DMS153 (cell line): ENCODE measurements around the gene TEKT1.
"Not testable (repeated sequence)": the region's sequence is repeated elsewhere in the genome, so short reads cannot be mapped to it uniquely, and the experiment has no call there.

ENCODE experiments used
- DNase-seq: peaks from one replicate; lab custom pipeline; 2025; lab: John Stamatoyannopoulos, UW

The TEKT1 gene

GRCh38 chr17:6815775-6816174, 15.8 kb downstream of the TEKT1 start:
- DNase-seq, result no peak

GRCh38 chr17:6812295-6812694, 19.2 kb downstream of the TEKT1 start:
- no peak for DNase-seq

GRCh38 chr17:6811510-6811909, 20.0 kb downstream of the TEKT1 start:
- no peak for DNase-seq

DNA sequence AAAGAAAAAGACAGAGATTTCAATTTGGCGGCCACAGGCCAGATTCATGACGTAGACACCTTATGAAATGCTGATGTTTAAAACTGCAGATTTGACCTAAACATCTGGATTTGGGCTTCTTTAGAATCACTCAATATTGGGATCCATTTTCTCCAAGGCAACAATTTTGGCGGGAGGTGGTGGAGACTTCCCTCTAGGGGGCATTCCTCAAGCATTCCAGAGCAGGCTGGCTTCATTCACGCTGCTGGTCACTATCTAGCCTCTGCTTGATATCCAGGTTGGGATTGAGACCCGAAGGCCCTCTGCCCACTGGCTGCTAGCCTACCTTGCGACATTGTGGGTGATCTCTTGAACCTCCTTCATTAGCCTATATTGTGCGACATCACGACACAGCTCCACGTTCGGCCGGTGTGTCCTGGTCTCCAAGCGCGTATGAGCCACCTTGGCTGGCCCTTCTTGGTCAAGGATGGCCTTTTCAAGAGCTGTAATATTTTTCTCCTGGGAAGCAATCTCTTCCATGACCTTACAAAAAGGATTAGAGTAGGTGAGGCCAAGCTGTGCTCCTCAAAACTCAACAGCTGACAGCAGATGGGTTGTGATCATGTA, 31.0 kb downstream of the TEKT1 start:
- no peak for DNase-seq

DNA sequence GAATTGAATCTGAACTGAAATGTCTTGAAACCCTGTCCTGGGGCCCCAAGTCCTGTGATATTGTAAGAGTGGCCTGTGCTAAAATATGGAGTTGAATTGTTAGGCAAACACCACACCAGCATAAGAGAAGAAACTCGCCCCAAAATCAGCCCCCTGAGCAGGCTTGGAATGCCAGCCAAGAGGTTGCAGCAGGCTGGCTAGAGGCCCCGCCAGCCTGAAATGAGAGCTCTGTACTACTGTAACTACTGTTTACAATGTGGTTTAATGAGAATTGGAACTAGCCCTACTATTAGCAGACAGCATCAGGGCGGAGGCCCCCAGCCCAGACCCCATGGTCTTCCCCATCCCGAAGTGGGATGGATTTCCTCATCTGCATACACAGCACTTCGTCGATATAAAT, 31.8 kb downstream of the TEKT1 start:
- DNase-seq, result no peak

GRCh38 chr17:6797718-6798351, 33.7 kb downstream of the TEKT1 start:
- no peak for DNase-seq

- DNase-seq, result no peak
Observed at GRCh38 chr17:6796887-6797490, 34.5 kb downstream of the TEKT1 start.

DNA sequence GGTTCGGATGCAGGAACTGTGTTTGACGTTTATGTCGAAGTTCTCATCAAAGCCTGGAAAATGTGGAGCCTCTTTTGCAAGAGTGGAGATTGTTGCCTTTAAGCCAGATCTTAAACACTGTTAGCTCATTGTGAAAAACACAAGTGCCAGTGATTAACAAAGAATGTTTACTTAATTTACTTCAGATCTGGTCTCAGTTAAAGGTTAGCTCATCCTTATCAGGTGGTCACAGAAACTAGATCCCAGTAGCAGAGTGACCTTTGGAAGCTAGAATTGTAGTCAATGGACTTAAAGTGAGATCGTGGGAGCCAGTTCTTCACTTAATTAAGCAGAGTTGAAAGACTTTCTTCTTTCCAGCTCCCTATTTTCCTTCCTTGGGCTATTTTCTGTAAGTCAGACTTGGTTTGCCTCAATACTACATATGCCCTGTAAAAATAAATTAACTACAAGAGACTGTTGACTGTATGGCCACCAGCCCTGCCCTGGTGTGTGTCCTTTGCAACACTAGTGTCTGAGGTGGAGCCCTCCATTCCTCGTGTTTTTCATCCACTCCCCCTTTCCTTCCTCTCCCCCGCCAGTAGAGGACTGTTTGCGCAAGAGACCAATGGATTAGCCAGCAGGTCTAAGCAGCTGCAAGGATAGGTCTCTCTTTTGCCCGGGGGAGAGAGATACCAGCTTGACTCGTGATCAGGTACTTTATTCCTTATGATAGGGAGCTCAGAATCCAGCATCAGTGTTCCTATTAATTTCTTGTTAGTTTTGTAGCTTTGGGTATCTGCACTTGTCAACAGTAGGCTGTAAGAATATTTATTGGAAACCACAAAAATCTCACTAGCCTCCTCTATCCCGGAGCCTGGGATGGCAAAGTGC, 35.3 kb downstream of the TEKT1 start:
- DNase-seq, result no peak

DNA sequence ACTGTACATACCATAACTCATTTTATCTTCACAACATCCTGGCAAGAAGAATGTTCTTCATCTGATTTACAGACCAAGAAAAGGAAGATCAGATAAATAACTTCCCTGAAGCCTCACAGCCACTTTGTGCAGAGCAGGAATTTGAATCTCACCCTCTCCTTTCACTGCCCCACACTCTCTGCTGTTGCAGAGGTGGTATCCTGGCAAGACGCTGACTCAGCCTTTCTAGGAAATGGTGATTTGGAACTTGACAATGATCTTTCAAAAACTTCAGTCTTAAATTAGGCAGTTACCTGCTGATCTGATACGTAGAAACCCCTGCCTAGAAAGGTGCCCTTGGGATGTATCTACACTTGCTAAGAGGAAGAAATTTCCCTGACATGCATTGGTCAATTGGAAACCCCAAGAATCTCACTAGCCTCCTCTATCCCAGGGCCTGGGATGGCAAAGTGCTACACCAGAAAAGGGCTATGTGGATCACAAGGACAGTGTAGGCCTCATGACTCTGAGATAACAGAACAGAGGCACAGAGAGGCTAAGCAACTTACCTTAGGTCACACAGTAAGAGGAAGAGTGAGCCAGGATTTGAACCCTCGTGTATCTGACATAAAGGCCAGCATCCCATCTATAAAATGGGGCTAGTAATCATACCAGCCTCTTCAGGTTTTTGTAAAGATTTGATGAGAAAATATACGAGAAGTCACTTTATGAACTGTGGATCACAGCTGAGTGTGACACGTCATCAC, 37.6 kb downstream of the TEKT1 start:
- DNase-seq, result no peak

DNA sequence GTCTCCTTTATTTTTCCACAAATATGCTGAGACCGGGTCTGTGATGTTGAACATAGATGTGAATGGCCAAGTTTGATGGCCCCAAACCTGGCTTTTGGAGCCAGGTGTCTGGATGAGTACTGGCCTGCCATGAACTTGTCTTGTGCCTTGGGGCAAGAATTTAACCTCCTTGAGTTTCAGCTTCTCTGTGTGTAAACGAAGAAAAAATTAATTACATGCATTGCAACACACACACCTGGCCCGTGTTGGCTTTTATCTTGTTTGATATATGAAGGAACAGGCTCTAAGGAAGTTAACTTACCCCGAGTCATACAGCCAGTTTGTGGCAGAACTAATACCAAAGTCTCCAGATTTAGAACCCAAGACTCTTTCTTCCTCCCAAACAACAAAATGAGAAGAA, 42.4 kb downstream of the TEKT1 start:
- no peak for DNase-seq

GRCh38 chr17:6787081-6787693, 44.3 kb downstream of the TEKT1 start:
- DNase-seq, result no peak

DNA sequence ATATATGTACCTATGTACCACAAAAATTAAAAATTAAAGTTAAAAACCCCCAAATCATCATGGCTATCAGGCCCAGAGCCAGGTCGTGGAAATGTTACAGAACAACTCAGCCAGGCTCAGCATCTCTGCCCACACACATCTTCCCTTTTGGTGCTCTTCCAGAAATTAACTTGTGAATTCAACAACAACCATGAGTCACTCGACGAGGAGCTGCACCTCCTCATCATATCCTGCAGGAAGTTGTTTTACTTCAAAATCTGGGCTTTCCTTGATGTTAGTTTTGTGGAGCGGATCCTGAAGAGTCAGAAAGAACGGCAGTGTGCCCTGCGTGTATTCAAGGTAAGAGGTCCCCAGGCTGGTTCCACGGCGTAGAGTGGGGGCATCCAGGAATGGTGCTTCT, 44.9 kb downstream of the TEKT1 start:
- DNase-seq, result no peak

DNA sequence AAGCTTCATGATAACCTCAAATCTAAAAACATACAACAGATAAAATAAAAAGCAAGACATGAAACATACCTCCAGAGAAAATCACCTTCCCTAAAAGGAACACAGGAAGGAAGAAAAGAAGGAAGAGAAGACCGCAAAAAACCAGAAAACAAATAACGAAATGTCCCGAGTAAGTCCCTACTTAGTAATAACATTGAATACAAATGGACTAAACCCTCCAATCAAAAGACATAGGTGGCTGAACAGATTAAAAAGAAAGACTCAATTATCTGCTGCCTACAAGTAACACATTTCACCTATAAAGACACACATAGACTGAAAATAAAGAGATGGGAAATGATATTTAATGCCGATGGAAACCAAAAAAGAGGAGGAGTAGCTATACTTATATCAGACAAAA, 49.3 kb downstream of the TEKT1 start:
- no peak for DNase-seq

- no peak for DNase-seq
Observed at GRCh38 chr17:6780886-6781285, 50.6 kb downstream of the TEKT1 start.

DNA sequence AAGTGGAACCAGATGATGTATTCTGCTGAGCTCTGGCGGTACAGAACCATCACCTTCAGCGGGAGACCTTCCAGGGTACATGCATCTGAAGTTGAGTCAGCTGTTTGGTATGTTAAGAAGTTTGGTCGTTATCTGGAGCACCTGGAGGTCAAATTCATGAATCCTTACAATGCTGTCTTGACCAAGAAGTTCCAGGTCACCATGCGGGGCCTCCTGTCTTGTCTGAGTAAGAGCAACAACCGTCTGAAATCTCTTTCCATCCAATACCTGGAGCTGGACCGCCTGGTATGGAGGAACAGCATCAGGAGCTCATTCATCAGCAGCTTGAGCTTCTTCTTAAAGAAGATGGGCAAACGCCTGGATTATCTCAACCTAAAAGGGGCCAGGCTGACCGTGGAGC, 51.5 kb downstream of the TEKT1 start:
- DNase-seq, result no peak

DNA sequence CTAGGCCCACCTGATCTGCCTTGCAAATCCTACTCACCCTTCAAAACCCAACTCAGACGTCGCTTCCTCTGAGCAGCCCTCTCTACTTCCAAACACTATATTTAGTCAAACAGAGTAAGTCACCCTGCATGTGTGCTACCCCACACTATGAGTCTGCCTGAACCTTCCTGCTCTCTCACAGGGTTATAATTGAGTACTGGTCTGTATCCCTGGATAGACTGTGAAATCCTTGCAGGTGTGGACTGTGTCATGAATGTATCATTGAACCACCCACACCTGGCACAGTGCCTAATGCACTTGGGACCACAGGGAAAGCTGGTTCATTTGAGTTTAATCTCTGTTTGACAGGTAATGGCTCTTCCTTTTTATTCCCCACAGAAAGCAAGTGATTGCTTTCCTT, 52.1 kb downstream of the TEKT1 start:
- no peak for DNase-seq

DNA sequence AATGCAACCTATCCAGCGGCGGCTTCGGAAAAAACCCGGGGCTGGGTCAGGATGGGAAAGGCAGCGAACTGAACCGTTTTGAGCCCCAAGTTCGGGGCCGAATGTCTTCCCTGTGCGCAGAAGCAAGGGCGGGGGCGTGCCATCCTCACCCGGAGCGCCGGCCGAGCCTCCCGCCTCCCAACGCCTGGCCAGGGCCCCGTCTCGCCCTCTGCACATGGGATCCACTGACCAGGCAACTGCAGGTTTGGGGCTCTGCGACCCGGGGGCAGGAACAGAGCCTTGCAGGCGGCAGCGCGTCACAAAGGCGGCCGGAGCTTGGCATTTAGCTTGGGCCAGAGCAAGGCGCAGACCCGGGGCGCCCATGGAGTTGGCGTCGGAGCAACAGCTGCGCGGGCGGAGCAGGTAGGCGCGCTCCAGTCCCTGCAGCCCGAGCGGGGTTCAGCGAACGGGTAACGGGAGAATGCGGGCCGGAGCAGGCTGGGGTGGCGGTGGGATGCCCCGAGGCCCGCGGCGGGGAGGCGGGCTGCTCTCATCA, 55.6 kb downstream of the TEKT1 start, which contains the start of gene FBXO39:
TSS of gene FBXO39 (plus strand) at position 345 of the 535 bp plus-strand sequence. CDS start 3,654 bp downstream, outside the sequence.
- DNase-seq, result no peak

- DNase-seq, result not testable (repeated sequence)
Observed at GRCh38 chr17:6774906-6775305, 56.6 kb downstream of the TEKT1 start.

DNA sequence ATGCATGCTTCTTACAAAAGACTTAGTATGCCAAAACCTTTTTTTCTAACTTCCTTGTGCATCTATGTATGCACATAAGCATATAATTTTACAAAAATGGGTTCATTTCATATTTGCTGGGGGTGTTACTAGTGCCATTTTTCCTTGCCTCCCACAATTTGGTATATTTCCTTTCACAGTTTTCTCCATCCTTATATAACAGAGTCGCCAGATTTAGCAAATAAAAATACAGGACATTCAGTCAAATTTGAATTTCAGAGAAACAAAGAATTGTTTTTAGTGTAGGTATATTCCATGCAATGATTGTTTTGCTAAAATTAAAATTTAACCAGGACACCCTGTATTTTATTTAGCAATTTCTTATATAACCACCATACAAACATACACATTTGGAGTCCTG, 59.5 kb downstream of the TEKT1 start:
- no peak for DNase-seq

GRCh38 chr17:6768447-6768846, 63.1 kb downstream of the TEKT1 start:
- no peak for DNase-seq

- no peak for DNase-seq
Observed at GRCh38 chr17:6761779-6762178, 69.8 kb downstream of the TEKT1 start.
